Smooth muscle cell (in vitro differentiated cells): Measurements from ENCODE around the gene GNAL. TPM values are rescaled to one million over a fixed set of nuclear protein-coding genes. Genes with fewer than 3 reads are reported as not detected.

Source experiments
- DNase-seq: peaks from one replicate; lab custom pipeline; 2025; ENCODE audit not compliant: unreplicated experiment; lab: John Stamatoyannopoulos, UW
- H2AFZ ChIP-seq: fragments of 200-600 bp; sonication (generic); 2 replicates; pipeline ENCODE4 v1.6.0; 2016; ENCODE audit warnings: antibody characterized with exemption, low read depth, mild to moderate bottlenecking
- H3F3A ChIP-seq: fragments of 200-600 bp; sonication (generic); 2 replicates; pipeline ENCODE4 v1.6.0; 2017; ENCODE audit warnings: antibody characterized with exemption, low read depth
- H3K27ac ChIP-seq: fragments of 200-600 bp; sonication (generic); 2 replicates; pipeline ENCODE4 v1.5.1; 2016; ENCODE audit warnings: low read depth, mild to moderate bottlenecking
- H3K27me3 ChIP-seq: fragments of 200-600 bp; sonication (generic); 2 replicates; pipeline ENCODE4 v1.6.1; 2016; ENCODE audit warnings: low read depth, mild to moderate bottlenecking
- H3K36me3 ChIP-seq: fragments of 200-600 bp; sonication (generic); 2 replicates; pipeline ENCODE4 v1.5.1; 2016; ENCODE audit warnings: low read depth
- H3K4me1 ChIP-seq: fragments of 200-600 bp; sonication (generic); 2 replicates; pipeline ENCODE4 v1.5.1; 2016; ENCODE audit warnings: low read depth
- H3K4me2 ChIP-seq: fragments of 200-600 bp; sonication (generic); 2 replicates; pipeline ENCODE4 v1.6.0; 2016; ENCODE audit warnings: mild to moderate bottlenecking
- H3K4me3 ChIP-seq: fragments of 200-600 bp; sonication (generic); 2 replicates; pipeline ENCODE4 v1.5.1; 2016; ENCODE audit warnings: mild to moderate bottlenecking
- H3K79me2 ChIP-seq: fragments of 200-600 bp; sonication (generic); 2 replicates; pipeline ENCODE4 v1.6.0; 2016; ENCODE audit warnings: low read depth, mild to moderate bottlenecking
- H3K9ac ChIP-seq: fragments of 200-600 bp; sonication (generic); 2 replicates; pipeline ENCODE4 v1.6.0; 2016; ENCODE audit warnings: low read depth
- H3K9me3 ChIP-seq: fragments of 200-600 bp; sonication (generic); replicated peaks from 2 replicates; pipeline ENCODE4 v1.5.1; 2016; ENCODE audit warnings: low read depth
- H4K20me1 ChIP-seq: fragments of 200-600 bp; sonication (generic); 2 replicates; pipeline ENCODE4 v1.6.0; 2016; ENCODE audit warnings: low read depth
- WGBS: methylation state at CpG from one replicate; pipeline ENCODE4 v1.1.7; 2016; ENCODE audit warnings: low lambda C conversion rate; 5-methylcytosine and 5-hydroxymethylcytosine counted together
- polyA plus RNA-seq: library from polyadenylated mRNA; unstranded; fragments of >200 nt; fragmentation: Nextera tagmentation; extraction: Ambion mirVana; gene quantifications from 2 replicates; pipeline ENCODE4 v1.2.1, GENCODE V29; 2016
- total RNA-seq: library from RNA; depleted of rRNA; stranded (reverse); fragments of >200 nt; gene quantifications from 2 replicates; pipeline ENCODE4 v1.2.3, GENCODE V29; 2014
- TF ChIP-seq, protein P1 (sequence below): fragments of 200-600 bp; sonication (generic); IDR thresholded peaks from 2 replicates; pipeline ENCODE4 v1.5.1; 2017; ENCODE audit warnings: borderline replicate concordance, mild to moderate bottlenecking, antibody characterized with exemption; ENCODE audit not compliant: insufficient read depth, poor library complexity, severe bottlenecking

The GNAL gene
- total and polyA plus RNA-seq, 2 experiments from 2014 or later: 1.6 to 5.8 TPM

DNA sequence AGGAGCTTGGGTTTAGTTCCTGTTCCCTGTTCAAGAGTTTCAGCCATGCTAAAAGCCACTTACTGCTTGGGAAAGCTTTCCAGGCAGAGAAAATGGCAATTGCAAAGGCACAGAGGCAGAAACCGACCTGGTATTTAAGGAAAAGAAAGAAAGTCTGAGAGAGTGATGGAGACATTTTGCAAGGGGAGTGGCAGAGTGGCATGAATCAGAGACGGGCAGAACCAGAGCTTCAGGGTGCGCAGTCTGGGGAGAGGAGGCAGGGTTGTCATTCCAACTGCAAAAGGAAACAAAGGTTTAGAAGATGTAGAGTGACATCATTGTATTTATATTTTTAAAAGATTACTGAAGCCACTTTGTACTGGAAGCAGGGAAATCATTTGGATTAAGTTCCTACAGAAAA is 14.9 kb upstream of the GNAL start:
- no peak for DNase-seq
- Histone ChIP-seq H3K4me3 (no peak overlapping the region), H3K27ac (no peak overlapping the region), H3K27me3 (peaks cover 7% of the 10 kb centered on the region), H3K36me3 (no peaks in the 10 kb centered on the region), H3K9me3 (no peaks in the 10 kb centered on the region), H3K79me2 (no peaks in the 10 kb centered on the region), H3F3A (no peaks in the 10 kb centered on the region), H3K4me1 (peaks cover 3% of the 10 kb centered on the region), H4K20me1 (no peaks in the 10 kb centered on the region), H3K4me2 (no peak overlapping the region), H2AFZ (no peak overlapping the region), H3K9ac (no peak overlapping the region)
- 78% methylated on average over 3 of the region's 3 CpGs for WGBS
- TF ChIP-seq, protein P1, sequence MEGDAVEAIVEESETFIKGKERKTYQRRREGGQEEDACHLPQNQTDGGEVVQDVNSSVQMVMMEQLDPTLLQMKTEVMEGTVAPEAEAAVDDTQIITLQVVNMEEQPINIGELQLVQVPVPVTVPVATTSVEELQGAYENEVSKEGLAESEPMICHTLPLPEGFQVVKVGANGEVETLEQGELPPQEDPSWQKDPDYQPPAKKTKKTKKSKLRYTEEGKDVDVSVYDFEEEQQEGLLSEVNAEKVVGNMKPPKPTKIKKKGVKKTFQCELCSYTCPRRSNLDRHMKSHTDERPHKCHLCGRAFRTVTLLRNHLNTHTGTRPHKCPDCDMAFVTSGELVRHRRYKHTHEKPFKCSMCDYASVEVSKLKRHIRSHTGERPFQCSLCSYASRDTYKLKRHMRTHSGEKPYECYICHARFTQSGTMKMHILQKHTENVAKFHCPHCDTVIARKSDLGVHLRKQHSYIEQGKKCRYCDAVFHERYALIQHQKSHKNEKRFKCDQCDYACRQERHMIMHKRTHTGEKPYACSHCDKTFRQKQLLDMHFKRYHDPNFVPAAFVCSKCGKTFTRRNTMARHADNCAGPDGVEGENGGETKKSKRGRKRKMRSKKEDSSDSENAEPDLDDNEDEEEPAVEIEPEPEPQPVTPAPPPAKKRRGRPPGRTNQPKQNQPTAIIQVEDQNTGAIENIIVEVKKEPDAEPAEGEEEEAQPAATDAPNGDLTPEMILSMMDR: no peak

DNA sequence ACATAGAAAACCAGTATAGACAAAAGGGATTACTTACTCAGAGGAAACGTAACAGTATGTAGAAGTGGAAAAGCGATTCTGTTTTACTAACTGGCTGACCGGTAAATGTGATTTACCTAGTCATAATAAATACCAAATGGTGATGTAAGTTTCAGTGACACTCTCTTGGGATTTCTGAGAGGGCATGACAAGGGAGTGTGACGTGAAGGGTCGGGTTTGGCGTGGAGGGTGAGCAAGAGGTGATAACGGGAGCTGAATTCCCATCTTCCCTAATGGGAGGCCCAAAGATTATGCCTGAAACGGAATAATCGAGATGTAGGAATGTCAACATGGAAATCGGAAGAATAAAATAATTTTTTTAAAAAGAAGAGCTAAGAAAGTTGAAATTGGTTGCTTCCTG is 12.7 kb upstream of the GNAL start:
- H3K4me3 ChIP-seq: no peak overlapping the region
- 91% methylated on average over 10 of the region's 10 CpGs for WGBS
- peaks cover 14% of the 10 kb centered on the region for H3K27me3 ChIP-seq

DNA sequence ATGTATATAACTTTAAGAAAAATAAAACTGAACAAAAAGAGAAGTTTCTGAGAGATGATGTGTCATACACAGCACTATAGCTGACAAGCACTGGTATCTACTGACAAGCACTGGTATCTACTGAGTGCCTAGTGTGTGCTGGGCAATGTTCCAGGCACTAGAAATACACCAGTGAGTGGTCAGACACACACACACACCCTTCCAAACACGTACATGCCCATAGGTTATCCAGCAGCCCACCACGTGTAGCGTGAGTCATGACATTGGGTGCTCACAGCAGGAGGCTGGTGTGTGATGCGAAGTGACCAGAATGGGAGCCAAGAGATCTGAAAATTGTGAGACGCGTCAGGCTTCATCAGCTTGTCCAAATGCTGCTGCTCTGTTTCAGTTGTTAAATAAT is 12.2 kb upstream of the GNAL start:
- Histone ChIP-seq H3K4me1 (no peaks in the 10 kb centered on the region), H3K27me3 (peaks cover 14% of the 10 kb centered on the region), H3K79me2 (no peaks in the 10 kb centered on the region), H3K27ac (no peak overlapping the region), H3K4me2 (no peak overlapping the region), H2AFZ (no peak overlapping the region), H3K36me3 (no peaks in the 10 kb centered on the region), H3K9ac (no peak overlapping the region), H3K4me3 (no peak overlapping the region), H3F3A (no peaks in the 10 kb centered on the region), H4K20me1 (no peaks in the 10 kb centered on the region), H3K9me3 (no peaks in the 10 kb centered on the region)
- WGBS: 85% methylated on average over 6 of the region's 6 CpGs
- no peak for DNase-seq
- TF ChIP-seq, protein P1: no peak

More for the DNA sequence above, 12.7 kb upstream of the GNAL start:
- H3K9me3 ChIP-seq: no peaks in the 10 kb centered on the region
- no peaks in the 10 kb centered on the region for H3K79me2 ChIP-seq
- no peak for DNase-seq
- no peaks in the 10 kb centered on the region for H3K36me3 ChIP-seq
- no peak overlapping the region for H3K4me2 ChIP-seq
- H3K4me1 ChIP-seq: no peaks in the 10 kb centered on the region
- H4K20me1 ChIP-seq: no peaks in the 10 kb centered on the region
- no peak overlapping the region for H3K27ac ChIP-seq
- no peak overlapping the region for H2AFZ ChIP-seq
- no peaks in the 10 kb centered on the region for H3F3A ChIP-seq
- no peak overlapping the region for H3K9ac ChIP-seq
- TF ChIP-seq, protein P1: no peak

DNA sequence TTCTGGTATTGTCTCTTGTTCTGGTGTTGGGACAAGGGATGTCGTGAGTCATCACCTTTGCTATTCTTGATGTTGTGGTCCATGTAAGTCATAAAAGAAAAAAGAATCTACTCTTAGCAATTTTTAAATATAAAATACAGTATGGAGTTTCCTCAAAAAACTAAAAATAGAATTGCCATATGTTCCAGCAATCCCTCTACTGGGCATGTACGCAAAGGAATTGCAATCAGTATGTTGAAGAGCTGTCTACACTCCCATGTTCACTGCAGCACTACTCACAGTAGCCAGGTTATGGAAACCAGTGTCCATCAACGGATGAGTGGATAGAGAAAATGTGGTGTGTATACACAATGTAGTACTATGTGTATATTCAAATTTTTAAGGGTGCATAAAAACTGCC is 10.9 kb upstream of the GNAL start:
- no peaks in the 10 kb centered on the region for H3K36me3 ChIP-seq
- peaks cover 19% of the 10 kb centered on the region for H3K27me3 ChIP-seq
- no peaks in the 10 kb centered on the region for H3K9me3 ChIP-seq
- no peak overlapping the region for H3K27ac ChIP-seq
- no peak overlapping the region for H3K4me3 ChIP-seq
- TF ChIP-seq, protein P1: no peak
- no peaks in the 10 kb centered on the region for H3K4me1 ChIP-seq
- H3K9ac ChIP-seq: no peak overlapping the region
- DNase-seq: no peak
- H4K20me1 ChIP-seq: no peaks in the 10 kb centered on the region
- no peaks in the 10 kb centered on the region for H3F3A ChIP-seq
- WGBS: 89% methylated on average over 3 of the region's 3 CpGs
- H2AFZ ChIP-seq: no peak overlapping the region
- no peaks in the 10 kb centered on the region for H3K79me2 ChIP-seq
- H3K4me2 ChIP-seq: no peak overlapping the region
